Fibroblast of skin of right quadriceps (primary cell): ENCODE data around the gene DAZAP1.

Experiments
- DNase-seq: peaks from one replicate; pipeline ENCODE4 v3.0.0-alpha.2; 2013

Gene DAZAP1

DNA sequence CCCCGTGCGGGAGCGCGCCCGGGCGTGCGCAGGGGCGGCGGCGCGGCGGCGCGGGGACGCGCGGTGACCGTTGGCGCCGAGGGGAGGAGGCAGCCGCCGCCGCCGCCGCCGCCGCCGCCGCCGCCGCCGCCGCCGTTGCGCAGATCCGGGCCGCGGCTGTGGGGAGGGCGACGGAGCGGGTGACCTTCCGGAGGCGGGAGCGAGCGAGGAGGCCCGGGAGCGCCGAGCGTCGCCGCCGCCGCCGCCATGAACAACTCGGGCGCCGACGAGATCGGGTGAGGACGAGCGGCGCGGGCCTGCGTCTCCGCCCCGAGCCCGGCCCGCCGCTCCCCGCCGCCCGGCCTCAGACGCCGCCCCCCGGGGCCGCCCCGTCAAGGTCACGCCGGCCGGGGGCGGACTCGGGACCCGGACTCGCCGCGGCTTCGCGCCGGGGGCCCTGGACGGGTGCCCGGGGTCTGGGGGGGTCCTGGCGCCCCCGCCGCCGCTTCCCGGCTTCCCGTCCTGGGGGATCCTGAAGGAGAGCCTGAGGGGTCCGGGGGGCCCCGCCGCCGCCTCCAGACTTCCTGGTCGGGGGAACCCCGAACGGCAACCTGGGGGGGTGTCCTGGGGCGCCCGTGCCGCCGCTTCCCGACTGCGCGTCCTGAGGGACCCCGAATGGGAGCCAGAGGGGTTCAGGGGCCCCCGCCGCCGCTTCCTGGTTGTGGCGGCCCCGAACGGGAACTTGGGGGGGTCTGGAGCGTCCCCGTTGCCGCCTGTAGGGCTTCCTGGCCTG is at the start of gene DAZAP1:
Gene DAZAP1 (plus strand): TSS at position 59 of the 772 bp plus-strand sequence. CDS start 188 bp downstream, at position 247.
- DNase-seq: peak; percentile 22

- DNase-seq: no peak
These were observed 47.1 kb upstream of the DAZAP1 start for GRCh38 chr19:1360126-1360817.

DNA sequence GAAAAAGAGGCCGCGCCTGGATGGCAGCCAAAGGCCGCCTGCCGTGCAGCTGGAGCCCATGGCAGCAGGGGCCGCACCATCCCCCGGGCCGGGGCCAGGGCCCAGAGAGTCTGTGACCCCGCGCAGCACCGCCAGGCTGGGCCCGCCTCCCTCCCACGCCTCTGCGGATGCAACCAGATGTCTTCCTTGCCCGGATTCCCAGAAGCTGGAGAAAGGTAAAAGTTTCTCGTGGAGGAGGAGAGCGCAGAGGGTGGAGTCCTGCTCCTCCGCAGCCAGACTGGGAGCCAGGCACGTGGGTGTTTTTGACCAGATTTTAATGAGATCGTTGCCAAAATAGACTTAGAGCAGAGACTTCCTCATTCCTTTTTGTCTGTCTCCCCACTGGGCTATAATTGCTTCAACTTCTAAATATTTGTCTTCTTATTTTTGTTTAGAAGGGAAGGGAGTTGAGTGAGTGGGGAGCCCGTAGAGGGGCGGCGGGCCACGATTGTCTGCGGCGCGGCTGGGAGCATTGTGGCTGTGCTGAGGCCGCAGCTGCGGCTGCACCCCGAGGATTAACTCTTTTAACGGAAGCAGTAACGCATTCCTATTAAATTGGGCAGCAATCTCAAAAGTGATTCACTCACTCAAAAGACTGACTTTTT is 46.4 kb upstream of the DAZAP1 start:
- DNase-seq: peak; percentile 81

DNA sequence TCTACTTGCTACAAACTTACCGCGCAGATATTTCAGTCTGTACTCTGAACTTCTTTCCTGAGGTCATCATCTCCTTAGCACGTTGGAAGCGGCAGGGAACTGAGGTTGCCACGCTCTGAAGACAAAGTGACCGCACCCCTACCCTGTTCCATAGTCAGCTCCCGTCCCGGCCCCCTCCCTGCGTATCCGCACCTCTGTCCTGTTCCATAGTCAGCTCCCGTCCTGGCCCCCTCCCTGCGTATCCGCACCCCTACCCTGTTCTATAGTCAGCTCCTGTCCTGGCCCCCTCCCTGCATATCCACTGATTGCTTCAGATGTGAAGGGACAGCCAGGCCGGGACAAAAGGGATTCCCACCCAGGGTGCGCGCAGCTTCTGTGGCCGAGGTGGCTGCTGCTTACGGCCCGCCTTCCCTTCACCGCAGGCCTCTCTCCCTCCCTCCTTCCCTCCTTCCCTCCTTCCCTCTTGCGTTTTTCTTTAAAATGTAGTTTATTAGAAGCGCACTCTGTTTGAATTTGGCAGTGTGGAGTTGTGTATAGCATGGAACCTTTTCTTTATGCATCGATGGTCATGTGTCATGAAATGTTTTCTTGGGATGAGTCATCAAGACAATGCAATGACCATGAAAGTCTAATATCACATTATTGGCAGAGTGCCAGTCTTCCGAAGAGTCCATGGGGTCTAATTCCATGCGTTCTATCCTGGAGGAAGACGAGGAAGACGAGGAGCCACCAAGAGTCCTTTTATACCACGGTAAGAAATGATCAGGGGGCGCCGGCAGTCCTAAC is 45.6 kb upstream of the DAZAP1 start:
- DNase-seq: peak; percentile 82

DNA sequence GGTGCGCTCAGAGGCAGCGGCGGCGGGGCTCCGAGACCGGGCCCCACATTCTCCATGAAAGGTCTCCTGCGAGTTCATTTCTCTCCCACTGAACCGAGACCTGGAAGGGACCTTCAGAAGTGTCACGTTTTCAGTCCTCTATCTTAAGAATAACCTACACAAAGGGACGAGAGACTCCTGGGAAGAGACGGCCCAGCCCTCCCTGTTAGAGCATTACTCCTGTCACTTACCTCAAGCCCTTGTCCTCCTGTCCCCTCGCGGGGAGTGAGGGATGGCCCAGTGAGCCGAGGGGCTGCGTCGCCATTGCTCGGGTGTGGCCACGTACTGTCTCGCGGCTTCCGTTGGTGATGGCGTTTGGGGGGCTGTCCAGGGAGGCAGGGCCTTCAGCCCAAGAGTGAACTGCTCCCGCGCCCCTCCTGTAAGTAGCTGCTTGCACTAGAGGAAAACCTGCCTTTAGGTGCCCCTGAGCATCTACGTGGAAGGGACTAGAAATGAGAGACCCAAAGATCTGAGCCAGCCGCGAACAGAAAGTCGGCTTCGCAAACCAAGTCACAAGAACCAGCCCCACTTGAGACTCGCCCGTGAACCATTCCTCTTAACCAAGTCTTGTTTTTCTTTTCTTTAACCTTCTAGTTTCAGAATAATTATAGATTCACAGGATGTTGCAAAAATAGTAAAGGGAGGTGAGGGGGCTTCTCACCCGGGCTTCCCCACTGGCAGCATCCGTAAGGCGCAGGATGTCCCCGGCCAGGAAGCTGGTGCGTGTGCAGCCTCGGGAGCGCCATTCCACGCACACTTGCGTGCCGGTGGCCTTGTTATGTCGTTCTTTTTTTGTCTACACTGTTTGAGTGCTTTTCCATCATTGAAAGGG is 44.8 kb upstream of the DAZAP1 start:
- DNase-seq: no peak

- no peak for DNase-seq
These were observed 43.8 kb upstream of the DAZAP1 start for GRCh38 chr19:1363599-1363998.

- no peak for DNase-seq
These were observed 43.2 kb upstream of the DAZAP1 start for GRCh38 chr19:1364070-1364704.

DNA sequence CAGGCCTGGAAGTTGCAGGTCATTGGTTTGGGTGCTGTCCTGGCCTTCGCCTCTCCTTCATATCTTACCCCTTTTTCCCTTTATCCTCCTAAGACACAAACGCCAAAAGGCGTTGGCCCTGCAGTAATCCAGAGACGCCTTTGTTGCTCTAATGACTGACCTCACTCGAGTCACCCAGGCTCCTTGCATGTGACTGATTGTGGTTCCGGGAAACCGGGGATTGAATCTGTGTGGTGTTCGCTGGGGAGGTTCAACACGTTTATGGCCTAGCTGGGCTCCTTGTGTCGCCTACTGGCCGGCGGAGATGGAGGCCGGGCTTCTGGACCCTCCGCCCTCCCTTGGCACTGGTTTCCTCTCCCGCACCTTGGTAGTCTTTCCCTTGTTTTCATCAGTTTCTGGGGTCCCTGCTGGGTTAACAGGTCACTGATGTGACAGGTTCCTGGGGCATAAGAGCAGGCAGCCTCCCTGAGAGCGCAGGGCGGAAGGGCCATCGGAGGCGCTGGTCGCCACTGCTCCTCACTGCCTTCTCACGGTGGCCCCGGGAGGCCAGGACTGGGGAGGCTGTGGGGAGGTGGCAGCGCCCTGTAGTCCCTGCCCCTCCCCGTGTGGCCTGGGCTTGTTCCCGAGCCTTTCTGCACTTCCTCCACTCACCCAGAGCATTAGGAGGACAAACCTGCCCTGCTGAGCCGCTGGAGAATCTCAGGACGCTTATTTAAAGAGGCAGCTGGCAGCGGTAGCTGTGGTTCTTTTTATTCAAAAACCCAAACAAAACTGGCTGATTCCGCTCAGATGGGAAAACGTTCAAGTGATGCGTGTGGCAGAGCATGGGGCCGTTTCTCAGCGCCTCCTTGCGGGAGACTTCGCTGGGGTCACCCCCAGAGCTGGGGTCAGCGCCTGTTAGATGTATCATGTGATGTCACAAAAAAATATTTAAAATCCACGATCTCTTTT is 41.8 kb upstream of the DAZAP1 start:
- no peak for DNase-seq

DNA sequence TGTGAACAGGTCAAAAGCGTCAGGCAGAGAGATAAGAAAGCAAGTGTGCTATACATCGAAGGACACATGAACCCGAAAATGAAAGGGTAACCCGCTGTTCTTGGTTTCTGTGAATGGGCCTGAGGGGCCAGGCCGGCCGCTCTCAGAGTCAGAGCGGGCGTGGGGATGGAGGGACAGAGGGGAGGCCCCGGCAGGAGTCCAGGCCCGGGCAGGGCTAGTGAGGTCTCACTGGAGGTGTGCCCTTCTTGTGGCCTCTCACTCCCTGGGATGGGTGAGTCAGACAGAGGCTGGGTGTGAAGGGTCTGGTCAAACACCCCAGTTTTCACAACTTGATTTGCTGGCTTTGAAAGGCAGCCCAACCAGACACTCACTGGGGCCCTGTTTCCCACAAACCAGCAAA is 41.1 kb upstream of the DAZAP1 start:
- DNase-seq: no peak

- no peak for DNase-seq
These were observed 40.2 kb upstream of the DAZAP1 start for GRCh38 chr19:1366899-1367870.

GRCh38 chr19:1369214-1369805 is 38.1 kb upstream of the DAZAP1 start:
- no peak for DNase-seq

- no peak for DNase-seq
These were observed 36.6 kb upstream of the DAZAP1 start for GRCh38 chr19:1370579-1371361.

DNA sequence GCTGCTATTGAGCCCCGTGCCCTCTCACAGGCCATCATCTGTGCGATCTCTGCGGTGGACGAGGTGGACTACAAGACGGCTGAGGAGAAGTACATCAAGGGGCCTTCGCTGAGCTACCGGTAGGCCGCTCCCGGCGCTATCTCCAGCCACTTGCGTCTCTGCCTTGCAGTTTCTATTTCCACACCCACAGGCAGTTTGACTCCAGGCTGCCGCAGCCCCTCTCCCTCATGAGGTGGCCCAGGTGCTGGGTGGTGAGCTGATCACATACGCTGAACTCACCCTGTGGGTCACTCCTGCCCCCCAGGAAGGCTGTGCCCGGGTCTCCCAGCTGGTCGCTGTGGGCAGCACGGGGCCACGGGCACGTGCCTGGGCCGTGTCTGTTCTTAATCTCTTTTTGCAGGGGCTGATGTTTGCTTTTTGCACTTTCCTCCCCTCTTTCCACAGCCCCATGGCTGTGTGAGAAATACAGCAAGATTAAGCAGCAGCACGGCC is 34.3 kb upstream of the DAZAP1 start:
- DNase-seq: no peak

GRCh38 chr19:1373534-1374249 is 33.7 kb upstream of the DAZAP1 start:
- DNase-seq: no peak

- DNase-seq: no peak
These were observed 33.2 kb upstream of the DAZAP1 start for GRCh38 chr19:1374250-1374577.

- no peak for DNase-seq
These were observed 31.0 kb upstream of the DAZAP1 start for GRCh38 chr19:1376415-1376805.
